Stomach (tissue), 4 donors: ENCODE data around the gene LRRC7.

Experiments
- CTCF ChIP-seq, 7 experiments: fragments of 450-650 bp in 4 of 7; fragments of 200-600 bp in 3 of 7; sonication (generic) in 3 of 7; IDR thresholded peaks; one replicate each; pipeline ENCODE4 v1.5.1; 2016 to 2019; ENCODE audit warnings: antibody characterized with exemption in 7 of 7, control low read depth in 2 of 7, mild to moderate bottlenecking in 1 of 7
- EP300 ChIP-seq: sonication (generic); formaldehyde crosslinking; IDR thresholded peaks from one replicate; pipeline ENCODE4 v1.6.1; 2017; ENCODE audit warnings: antibody characterized with exemption
- POLR2A ChIP-seq, 4 donors: fragments of 450-650 bp; IDR thresholded peaks; one replicate each; pipeline ENCODE4 v1.6.1; 2016; ENCODE audit warnings: antibody characterized with exemption in 4 of 4, control low read depth in 2 of 4, mild to moderate bottlenecking in 1 of 4, moderate library complexity in 1 of 4
- POLR2AphosphoS5 ChIP-seq, 3 donors: sonication (generic); formaldehyde crosslinking; IDR thresholded peaks; one replicate each; pipeline ENCODE4 v1.6.1; 2016; ENCODE audit warnings: antibody characterized with exemption in 3 of 3

- TF ChIP-seq EP300 (no peak), CTCF (IDR thresholded peaks at IDR 0.05) (no peak), POLR2AphosphoS5 (IDR thresholded peaks at IDR 0.05) (no peak), POLR2A (IDR thresholded peaks at IDR 0.05) (no peak)
Measured at GRCh38 chr1:70017770-70018169, 450.0 kb downstream of the LRRC7 start.
